ENCODE measurements around the gene C6orf58.

The C6orf58 gene

DNA sequence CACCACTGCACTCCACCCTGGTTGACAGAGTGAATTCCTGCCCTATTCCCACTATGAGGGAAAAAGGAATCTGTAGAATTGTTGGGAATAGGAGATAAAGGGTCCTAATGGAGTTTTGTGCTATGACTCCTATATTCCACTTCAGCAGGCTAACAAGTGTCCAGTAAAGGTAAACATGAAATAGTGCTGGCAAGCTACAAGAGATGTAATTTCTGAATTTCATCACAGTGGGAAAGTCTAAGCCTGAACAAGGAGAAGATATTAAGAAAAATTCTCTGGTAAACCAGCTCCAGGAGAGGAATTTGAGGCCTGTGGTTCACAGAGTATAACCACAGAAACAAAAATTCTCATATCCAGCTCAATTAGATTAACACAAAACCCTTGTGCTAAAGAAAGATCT, 10.3 kb upstream of the C6orf58 start:
- Histone ChIP-seq H3K27me3 (ENCODE audit: control insufficient read depth, insufficient read depth, low read length) (no peaks in the 10 kb centered on the region), H3K4me1 (ENCODE audit: control insufficient read depth, insufficient read depth, low read length) (peaks cover 4% of the 10 kb centered on the region), H3K4me3 (ENCODE audit: low read length) (no peak overlapping the region), H3K9ac (ENCODE audit: low read depth, low read length) (no peak overlapping the region), H3K36me3 (ENCODE audit: insufficient read depth, low read length) (no peaks in the 10 kb centered on the region), H3K4me2 (ENCODE audit: low read length) (no peak overlapping the region), H3K9me3 (replicated peaks; ENCODE audit: low read length) (no peaks in the 10 kb centered on the region)

DNA sequence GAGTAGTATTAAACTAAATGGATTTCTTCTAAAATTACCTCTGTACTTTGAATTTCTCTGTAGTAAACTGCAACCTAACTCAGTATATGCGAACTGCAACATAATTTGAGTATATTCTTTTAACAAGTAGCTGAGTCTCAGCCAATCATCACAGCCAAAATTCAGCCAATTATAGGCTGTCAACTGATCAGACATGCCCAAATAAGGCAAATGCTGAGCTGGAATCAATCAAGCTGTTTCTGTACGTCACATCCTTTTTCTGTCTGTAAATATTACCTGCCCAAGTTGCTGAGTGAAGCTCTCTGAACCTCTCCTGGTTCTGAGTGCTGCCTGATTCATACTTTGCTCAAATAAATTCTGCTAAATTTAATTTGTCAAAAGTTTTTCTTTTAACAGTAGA, 9.5 kb upstream of the C6orf58 start:
- no peaks in the 10 kb centered on the region for H3K36me3 ChIP-seq (ENCODE audit: insufficient read depth, low read length)
- no peaks in the 10 kb centered on the region for H3K27me3 ChIP-seq (ENCODE audit: control insufficient read depth, insufficient read depth, low read length)
- H3K4me1 ChIP-seq (ENCODE audit: control insufficient read depth, insufficient read depth, low read length): peaks cover 4% of the 10 kb centered on the region
- no peaks in the 10 kb centered on the region for H3K9me3 ChIP-seq (replicated peaks; ENCODE audit: low read length)
- H3K9ac ChIP-seq (ENCODE audit: low read depth, low read length): no peak overlapping the region
- no peak overlapping the region for H3K4me3 ChIP-seq (ENCODE audit: low read length)
- no peak overlapping the region for H3K4me2 ChIP-seq (ENCODE audit: low read length)

DNA sequence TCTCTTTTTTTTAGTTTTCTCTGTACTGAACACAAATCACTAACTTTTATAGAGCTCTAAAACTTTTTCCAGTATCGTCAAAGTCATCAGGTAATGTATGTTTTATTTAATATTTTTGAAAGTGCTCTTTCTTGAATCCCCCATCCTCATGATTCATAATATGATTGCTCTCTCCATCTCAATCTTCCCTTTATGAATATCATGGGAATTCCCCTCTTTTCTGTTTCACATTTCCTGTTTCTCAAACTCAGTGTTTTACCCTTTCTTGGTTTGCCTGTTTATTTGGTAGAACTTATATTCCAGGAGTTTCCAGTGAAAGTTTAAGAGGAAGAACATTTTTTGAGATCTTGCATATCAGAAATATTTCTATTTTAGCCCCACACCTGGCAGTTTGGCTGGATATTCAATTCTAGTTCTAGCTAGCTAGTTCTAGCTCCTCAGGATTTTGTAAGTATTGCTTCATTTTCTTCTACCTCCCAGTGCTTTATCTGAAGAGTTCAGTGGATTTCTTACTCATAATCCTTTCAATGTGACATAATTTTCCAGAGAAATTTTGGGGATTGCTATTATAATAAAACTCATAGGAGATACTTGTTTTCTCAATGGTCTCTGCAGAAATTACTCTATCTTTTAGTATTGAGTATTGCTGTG, 6.1 kb upstream of the C6orf58 start:
- no peak overlapping the region for H3K9ac ChIP-seq (ENCODE audit: low read depth, low read length)
- H3K4me1 ChIP-seq (ENCODE audit: control insufficient read depth, insufficient read depth, low read length): peaks cover 4% of the 10 kb centered on the region
- no peaks in the 10 kb centered on the region for H3K27me3 ChIP-seq (ENCODE audit: control insufficient read depth, insufficient read depth, low read length)
- H3K36me3 ChIP-seq (ENCODE audit: insufficient read depth, low read length): no peaks in the 10 kb centered on the region
- no peak overlapping the region for H3K4me3 ChIP-seq (ENCODE audit: low read length)
- H3K9me3 ChIP-seq (replicated peaks; ENCODE audit: low read length): no peaks in the 10 kb centered on the region
- no peak overlapping the region for H3K4me2 ChIP-seq (ENCODE audit: low read length)

DNA sequence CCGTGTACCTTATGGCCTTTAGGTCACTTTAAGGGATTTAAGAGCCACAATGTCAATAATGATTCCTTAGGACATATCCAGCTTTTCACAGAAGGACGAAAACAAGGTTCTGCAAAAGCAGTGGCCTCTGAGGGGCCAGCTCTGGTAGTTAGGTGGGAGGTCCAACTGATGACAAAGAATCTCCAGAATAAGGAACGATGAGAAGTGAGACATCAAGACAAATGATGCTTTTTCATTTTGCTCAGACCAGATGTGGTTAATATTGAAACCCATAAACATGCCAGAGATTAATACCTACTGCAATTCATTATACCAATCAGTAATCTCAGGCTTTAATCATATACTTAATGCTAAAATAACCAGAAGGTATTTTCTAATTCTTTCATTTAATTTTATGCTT, 1.9 kb downstream of the C6orf58 start:
- Histone ChIP-seq H3K9ac (ENCODE audit: low read depth, low read length) (no peak overlapping the region), H3K36me3 (ENCODE audit: insufficient read depth, low read length) (no peaks in the 10 kb centered on the region), H3K4me1 (ENCODE audit: control insufficient read depth, insufficient read depth, low read length) (peaks cover 9% of the 10 kb centered on the region), H3K27me3 (ENCODE audit: control insufficient read depth, insufficient read depth, low read length) (no peaks in the 10 kb centered on the region), H3K4me3 (ENCODE audit: low read length) (no peak overlapping the region), H3K9me3 (replicated peaks; ENCODE audit: low read length) (peaks cover 4% of the 10 kb centered on the region), H3K4me2 (ENCODE audit: low read length) (no peak overlapping the region)

DNA sequence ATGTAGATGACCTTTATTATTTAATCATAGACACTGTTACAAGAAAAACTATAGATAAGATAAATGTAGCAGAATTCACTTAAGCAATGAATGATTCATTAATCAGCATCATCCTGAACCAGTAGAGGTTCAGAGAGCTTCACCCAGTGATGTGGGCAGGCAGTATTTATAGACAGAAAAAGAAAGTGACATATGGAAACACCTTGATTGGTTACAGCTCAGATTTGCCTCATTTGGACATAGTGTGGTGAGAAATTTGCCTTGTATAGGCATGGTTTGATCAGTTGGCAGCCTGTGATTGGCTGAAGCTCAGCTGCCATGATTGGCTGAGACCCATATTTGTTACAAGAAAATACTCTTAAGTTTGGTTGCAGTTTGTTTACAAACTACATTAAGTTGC, 4.6 kb downstream of the C6orf58 start:
- Histone ChIP-seq H3K4me3 (ENCODE audit: low read length) (no peak overlapping the region), H3K9ac (ENCODE audit: low read depth, low read length) (no peak overlapping the region), H3K9me3 (replicated peaks; ENCODE audit: low read length) (peaks cover 4% of the 10 kb centered on the region), H3K4me2 (ENCODE audit: low read length) (no peak overlapping the region), H3K36me3 (ENCODE audit: insufficient read depth, low read length) (no peaks in the 10 kb centered on the region), H3K4me1 (ENCODE audit: control insufficient read depth, insufficient read depth, low read length) (peaks cover 9% of the 10 kb centered on the region), H3K27me3 (ENCODE audit: control insufficient read depth, insufficient read depth, low read length) (no peaks in the 10 kb centered on the region)

DNA sequence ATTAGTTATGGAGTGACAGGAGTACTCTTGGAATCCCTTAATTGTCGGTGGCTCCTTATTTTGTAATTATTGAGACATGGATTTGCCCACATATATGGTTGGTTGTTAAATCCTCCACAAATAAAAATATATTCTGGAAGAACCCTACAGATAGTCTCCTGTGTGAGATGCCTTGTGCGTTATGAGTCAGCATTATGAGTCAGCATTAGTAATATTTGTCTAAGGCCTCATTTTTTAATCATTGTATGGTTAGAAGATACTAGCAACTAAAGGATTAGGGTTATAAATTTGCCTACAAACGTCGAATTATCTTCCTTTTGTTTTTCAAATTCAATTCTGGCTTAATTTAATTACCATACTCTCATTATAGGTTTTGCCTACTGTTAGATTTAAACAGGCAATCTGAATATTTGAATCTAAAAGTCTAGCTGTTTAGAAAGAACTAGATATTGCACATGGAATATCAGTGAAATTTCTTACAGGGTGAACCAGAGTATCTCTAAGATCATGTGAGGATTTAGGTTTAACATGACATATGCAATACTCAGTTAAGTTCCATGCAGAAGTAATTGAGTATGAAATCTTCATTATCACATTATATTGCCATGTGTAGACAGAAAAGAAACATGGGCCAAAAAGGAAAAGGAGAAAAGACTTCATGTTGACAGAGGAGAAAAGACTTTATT, 5.9 kb downstream of the C6orf58 start:
- Histone ChIP-seq H3K4me1 (ENCODE audit: control insufficient read depth, insufficient read depth, low read length) (peaks cover 9% of the 10 kb centered on the region), H3K27me3 (ENCODE audit: control insufficient read depth, insufficient read depth, low read length) (no peaks in the 10 kb centered on the region), H3K9me3 (replicated peaks; ENCODE audit: low read length) (peaks cover 4% of the 10 kb centered on the region), H3K9ac (ENCODE audit: low read depth, low read length) (no peak overlapping the region), H3K4me3 (ENCODE audit: low read length) (no peak overlapping the region), H3K4me2 (ENCODE audit: low read length) (no peak overlapping the region), H3K36me3 (ENCODE audit: insufficient read depth, low read length) (no peaks in the 10 kb centered on the region)

DNA sequence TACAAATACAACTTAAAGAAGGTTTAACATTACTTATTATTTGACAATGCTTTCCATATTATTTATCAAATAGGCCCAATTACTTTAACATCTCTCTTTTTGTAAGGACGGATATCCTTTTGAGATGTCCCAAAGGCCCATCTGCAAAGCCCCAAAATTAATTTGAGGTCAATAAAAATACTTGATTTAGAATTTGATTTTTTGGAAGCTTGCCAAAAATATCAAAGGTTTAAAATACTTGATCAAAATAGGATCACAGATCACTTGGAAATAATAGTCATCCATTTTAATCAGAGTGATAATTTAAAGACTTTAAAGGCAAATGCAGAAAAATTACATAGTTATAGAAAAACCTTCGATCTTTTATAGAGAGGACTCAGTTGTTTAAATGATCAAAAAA, 8.1 kb downstream of the C6orf58 start:
- Histone ChIP-seq H3K9ac (ENCODE audit: low read depth, low read length) (no peak overlapping the region), H3K9me3 (replicated peaks; ENCODE audit: low read length) (peaks cover 4% of the 10 kb centered on the region), H3K36me3 (ENCODE audit: insufficient read depth, low read length) (no peaks in the 10 kb centered on the region), H3K4me3 (ENCODE audit: low read length) (no peak overlapping the region), H3K27me3 (ENCODE audit: control insufficient read depth, insufficient read depth, low read length) (no peaks in the 10 kb centered on the region), H3K4me2 (ENCODE audit: low read length) (no peak overlapping the region), H3K4me1 (ENCODE audit: control insufficient read depth, insufficient read depth, low read length) (peaks cover 9% of the 10 kb centered on the region)

DNA sequence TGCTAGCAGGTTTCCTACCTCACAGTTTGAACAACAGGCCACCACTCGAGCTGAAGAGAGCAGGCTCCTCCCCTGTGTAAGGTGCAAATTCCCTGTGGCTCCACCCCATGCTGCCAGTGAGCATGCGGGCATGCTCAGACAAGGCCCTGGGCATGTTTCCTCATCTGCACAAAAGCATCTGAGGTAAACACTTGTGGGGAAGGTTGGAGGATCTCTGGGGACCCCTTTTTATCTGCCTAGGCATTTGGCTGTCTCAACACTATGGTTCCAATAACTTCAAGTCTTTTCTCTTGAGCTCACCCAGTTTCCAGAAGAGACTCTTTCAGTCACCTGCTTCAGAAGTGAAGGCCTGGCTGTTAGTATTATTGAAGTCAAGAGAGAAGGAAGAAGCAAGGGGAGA, 9.4 kb downstream of the C6orf58 start:
- H3K4me3 ChIP-seq (ENCODE audit: low read length): no peak overlapping the region
- H3K4me1 ChIP-seq (ENCODE audit: control insufficient read depth, insufficient read depth, low read length): peaks cover 9% of the 10 kb centered on the region
- no peaks in the 10 kb centered on the region for H3K27me3 ChIP-seq (ENCODE audit: control insufficient read depth, insufficient read depth, low read length)
- peaks cover 4% of the 10 kb centered on the region for H3K9me3 ChIP-seq (replicated peaks; ENCODE audit: low read length)
- H3K9ac ChIP-seq (ENCODE audit: low read depth, low read length): no peak overlapping the region
- H3K36me3 ChIP-seq (ENCODE audit: insufficient read depth, low read length): no peaks in the 10 kb centered on the region
- H3K4me2 ChIP-seq (ENCODE audit: low read length): no peak overlapping the region

DNA sequence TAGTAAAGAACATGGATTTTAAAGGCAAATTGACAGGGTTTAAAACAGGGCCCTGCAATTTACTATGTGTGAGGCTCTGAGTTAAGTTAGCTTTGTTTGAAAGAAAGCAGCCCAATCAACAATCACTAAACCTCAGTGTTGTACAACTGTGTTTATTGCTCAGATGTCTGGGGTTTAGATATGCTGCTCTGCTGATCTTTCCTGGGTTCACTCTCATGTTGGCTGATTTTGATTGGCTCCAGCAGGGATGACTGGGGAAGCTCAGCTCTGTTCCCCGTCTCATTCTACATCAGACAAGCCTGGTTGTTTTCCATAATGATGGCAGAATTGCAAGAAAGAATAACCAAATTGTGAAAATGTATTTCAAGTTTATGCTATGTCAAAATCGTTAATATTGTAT, 10.9 kb downstream of the C6orf58 start:
- no peak overlapping the region for H3K4me3 ChIP-seq (ENCODE audit: low read length)
- H3K27me3 ChIP-seq (ENCODE audit: control insufficient read depth, insufficient read depth, low read length): no peaks in the 10 kb centered on the region
- peaks cover 4% of the 10 kb centered on the region for H3K4me1 ChIP-seq (ENCODE audit: control insufficient read depth, insufficient read depth, low read length)
- no peaks in the 10 kb centered on the region for H3K9me3 ChIP-seq (replicated peaks; ENCODE audit: low read length)
- no peaks in the 10 kb centered on the region for H3K36me3 ChIP-seq (ENCODE audit: insufficient read depth, low read length)
- no peak overlapping the region for H3K4me2 ChIP-seq (ENCODE audit: low read length)
- H3K9ac ChIP-seq (ENCODE audit: low read depth, low read length): no peak overlapping the region

DNA sequence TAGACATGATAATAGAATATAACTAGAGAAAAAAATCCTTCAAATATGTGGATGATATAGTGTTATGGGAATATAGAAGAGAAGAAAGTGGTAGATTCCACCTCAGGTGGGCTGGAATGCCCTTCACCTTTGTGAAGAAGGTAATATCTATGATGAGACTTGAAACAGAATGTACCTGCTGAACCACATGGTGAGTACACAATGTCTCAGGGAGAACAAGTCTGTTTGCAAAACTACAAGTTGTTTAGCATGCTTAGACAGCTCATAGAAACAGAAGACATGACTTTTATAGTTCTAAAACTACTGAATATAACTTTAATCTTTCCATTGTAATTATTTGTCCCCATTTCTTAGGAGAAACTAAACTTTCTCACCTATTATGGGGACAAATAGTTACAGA, 12.2 kb downstream of the C6orf58 start:
- Histone ChIP-seq H3K27me3 (ENCODE audit: control insufficient read depth, insufficient read depth, low read length) (no peaks in the 10 kb centered on the region), H3K9me3 (replicated peaks; ENCODE audit: low read length) (no peaks in the 10 kb centered on the region), H3K36me3 (ENCODE audit: insufficient read depth, low read length) (no peaks in the 10 kb centered on the region), H3K9ac (ENCODE audit: low read depth, low read length) (no peak overlapping the region), H3K4me2 (ENCODE audit: low read length) (no peak overlapping the region), H3K4me1 (ENCODE audit: control insufficient read depth, insufficient read depth, low read length) (no peaks in the 10 kb centered on the region), H3K4me3 (ENCODE audit: low read length) (no peak overlapping the region)

DNA sequence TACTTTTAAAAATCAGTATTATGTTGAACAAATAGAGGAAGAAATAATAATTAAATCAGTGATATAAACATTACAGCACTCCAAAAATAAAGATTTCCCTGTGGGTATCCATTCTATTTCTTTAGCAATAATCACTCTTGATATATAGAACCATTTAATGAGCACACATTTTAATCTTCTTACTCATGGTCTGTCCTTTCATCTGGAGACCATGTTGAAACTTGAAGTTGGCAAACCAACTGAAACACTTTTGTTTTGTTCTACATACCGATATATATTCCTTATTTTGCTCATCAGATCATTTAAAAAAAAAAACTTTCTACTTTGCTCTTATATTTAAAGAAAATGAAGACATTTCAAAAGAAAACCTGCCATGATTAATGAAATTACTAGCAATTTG, 13.4 kb downstream of the C6orf58 start:
- H3K4me2 ChIP-seq (ENCODE audit: low read length): no peak overlapping the region
- no peaks in the 10 kb centered on the region for H3K9me3 ChIP-seq (replicated peaks; ENCODE audit: low read length)
- no peak overlapping the region for H3K9ac ChIP-seq (ENCODE audit: low read depth, low read length)
- H3K4me3 ChIP-seq (ENCODE audit: low read length): no peak overlapping the region
- no peaks in the 10 kb centered on the region for H3K27me3 ChIP-seq (ENCODE audit: control insufficient read depth, insufficient read depth, low read length)
- H3K4me1 ChIP-seq (ENCODE audit: control insufficient read depth, insufficient read depth, low read length): no peaks in the 10 kb centered on the region
- no peaks in the 10 kb centered on the region for H3K36me3 ChIP-seq (ENCODE audit: insufficient read depth, low read length)

DNA sequence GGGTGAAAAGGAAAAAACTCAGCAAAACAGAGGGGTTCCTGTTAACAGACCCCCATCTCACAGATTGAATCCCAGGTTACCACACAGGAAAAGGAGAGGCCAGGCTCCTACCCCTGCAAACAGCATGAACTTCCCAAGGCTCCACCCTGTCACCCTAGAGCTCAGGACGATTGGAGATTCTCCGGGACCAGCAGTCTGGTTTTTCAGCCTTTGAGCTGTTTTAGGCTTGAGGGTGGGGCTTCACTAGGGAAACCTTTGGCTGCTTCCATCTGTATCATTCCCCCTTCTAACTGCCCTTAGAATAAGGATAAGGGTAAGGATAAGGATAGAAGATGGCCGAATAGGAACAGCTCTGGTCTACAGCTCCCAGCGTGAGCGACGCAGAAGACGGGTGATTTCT, 16.0 kb downstream of the C6orf58 start:
- H3K9me3 ChIP-seq (replicated peaks; ENCODE audit: low read length): no peaks in the 10 kb centered on the region
- H3K9ac ChIP-seq (ENCODE audit: low read depth, low read length): no peak overlapping the region
- no peak overlapping the region for H3K4me2 ChIP-seq (ENCODE audit: low read length)
- no peak overlapping the region for H3K4me3 ChIP-seq (ENCODE audit: low read length)
- no peaks in the 10 kb centered on the region for H3K4me1 ChIP-seq (ENCODE audit: control insufficient read depth, insufficient read depth, low read length)
- no peaks in the 10 kb centered on the region for H3K36me3 ChIP-seq (ENCODE audit: insufficient read depth, low read length)
- no peaks in the 10 kb centered on the region for H3K27me3 ChIP-seq (ENCODE audit: control insufficient read depth, insufficient read depth, low read length)

Data from skeletal muscle satellite cell (primary cell).